Measurements from ENCODE around the gene LTO1. TPM values are rescaled to one million over a fixed set of nuclear protein-coding genes. Genes with fewer than 3 reads are reported as not detected.
"Not testable (repeated sequence)": the region's sequence is repeated elsewhere in the genome, so short reads cannot be mapped to it uniquely, and the experiment has no call there.

Gene LTO1
- polyA plus RNA-seq, 1 donor (not counting 4 experiments of a cell fraction or from before 2014, with no cell fraction given) = 24.3 TPM

DNA sequence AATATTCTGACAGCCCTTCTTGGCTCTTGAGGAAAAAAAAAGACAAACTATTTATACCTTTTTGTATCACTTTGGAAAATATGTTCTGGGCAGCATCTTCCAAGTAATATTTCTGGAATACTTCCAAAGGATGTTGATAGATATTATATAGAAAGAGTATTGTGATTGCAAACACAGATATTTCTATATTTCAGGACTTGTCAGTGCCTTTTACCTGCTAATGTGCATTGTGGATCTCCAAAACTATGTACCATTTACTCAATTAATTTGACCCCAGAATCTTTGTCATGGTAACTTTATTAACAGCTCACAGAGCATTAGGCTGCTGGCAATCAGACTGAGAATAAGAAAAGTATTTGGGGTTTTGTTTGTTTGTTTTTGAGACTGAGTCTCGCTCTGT is 50.9 kb downstream of the LTO1 start:
- no peak overlapping the region for H3K4me3 ChIP-seq (ENCODE audit: control insufficient read depth in 2 of 3, extremely low read depth in 1 of 3, insufficient read depth in 2 of 3, low read depth in 1 of 3, low read length in 3 of 3)
- no peak for DNase-seq (ENCODE audit: low read depth, low spot score)
- H3K27me3 ChIP-seq (ENCODE audit: control insufficient read depth, extremely low read depth, insufficient read depth, low read length) = no peaks in the 10 kb centered on the region
- H3K4me2 ChIP-seq (ENCODE audit: control insufficient read depth, extremely low read depth, insufficient read depth, low read depth, low read length) = no peak overlapping the region
- no peaks in the 10 kb centered on the region for H3K4me1 ChIP-seq (ENCODE audit: control insufficient read depth, extremely low read depth, insufficient read depth, low read length)
- no peaks in the 10 kb centered on the region for H4K20me1 ChIP-seq (ENCODE audit: control insufficient read depth, extremely low read depth, insufficient read depth, low read length)
- no peak for FAIRE-seq
- H3K27ac ChIP-seq (ENCODE audit: control insufficient read depth, insufficient read depth, low read length) = no peak overlapping the region
- dilution Hi-C loops (cut with MboI; ENCODE audit: extremely low pct_ligation_motif_present, low sequenced_read_pairs) = no loop called here
- TF ChIP-seq, protein P1, sequence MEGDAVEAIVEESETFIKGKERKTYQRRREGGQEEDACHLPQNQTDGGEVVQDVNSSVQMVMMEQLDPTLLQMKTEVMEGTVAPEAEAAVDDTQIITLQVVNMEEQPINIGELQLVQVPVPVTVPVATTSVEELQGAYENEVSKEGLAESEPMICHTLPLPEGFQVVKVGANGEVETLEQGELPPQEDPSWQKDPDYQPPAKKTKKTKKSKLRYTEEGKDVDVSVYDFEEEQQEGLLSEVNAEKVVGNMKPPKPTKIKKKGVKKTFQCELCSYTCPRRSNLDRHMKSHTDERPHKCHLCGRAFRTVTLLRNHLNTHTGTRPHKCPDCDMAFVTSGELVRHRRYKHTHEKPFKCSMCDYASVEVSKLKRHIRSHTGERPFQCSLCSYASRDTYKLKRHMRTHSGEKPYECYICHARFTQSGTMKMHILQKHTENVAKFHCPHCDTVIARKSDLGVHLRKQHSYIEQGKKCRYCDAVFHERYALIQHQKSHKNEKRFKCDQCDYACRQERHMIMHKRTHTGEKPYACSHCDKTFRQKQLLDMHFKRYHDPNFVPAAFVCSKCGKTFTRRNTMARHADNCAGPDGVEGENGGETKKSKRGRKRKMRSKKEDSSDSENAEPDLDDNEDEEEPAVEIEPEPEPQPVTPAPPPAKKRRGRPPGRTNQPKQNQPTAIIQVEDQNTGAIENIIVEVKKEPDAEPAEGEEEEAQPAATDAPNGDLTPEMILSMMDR (optimal IDR thresholded peaks at IDR 0.05 in 1 of 3, IDR thresholded peaks at IDR 0.05 in 1 of 3, conservative IDR thresholded peaks at IDR 0.05 in 1 of 3; ENCODE audit: extremely low read depth in 1 of 3, insufficient read depth in 2 of 3, low read length in 3 of 3) = no peak
- TF ChIP-seq EZH2 (IDR thresholded peaks at IDR 0.05; ENCODE audit: low read length) = no peak
- H2AFZ ChIP-seq (ENCODE audit: control insufficient read depth, low read length) = no peak overlapping the region
- no peaks in the 10 kb centered on the region for H3K36me3 ChIP-seq (ENCODE audit: control insufficient read depth in 2 of 2, extremely low read depth in 1 of 2, insufficient read depth in 2 of 2, low read length in 2 of 2)
- no peaks in the 10 kb centered on the region for H3K9me1 ChIP-seq (ENCODE audit: control insufficient read depth, extremely low read depth, insufficient read depth, low read length)
- no peaks in the 10 kb centered on the region for H3K79me2 ChIP-seq (ENCODE audit: control insufficient read depth, insufficient read depth, low read length)
- H3K9me3 ChIP-seq (ENCODE audit: control insufficient read depth, low read depth, low read length) = no peaks in the 10 kb centered on the region
- no peak overlapping the region for H3K9ac ChIP-seq (ENCODE audit: control insufficient read depth, extremely low read depth, insufficient read depth, low read length)

DNA sequence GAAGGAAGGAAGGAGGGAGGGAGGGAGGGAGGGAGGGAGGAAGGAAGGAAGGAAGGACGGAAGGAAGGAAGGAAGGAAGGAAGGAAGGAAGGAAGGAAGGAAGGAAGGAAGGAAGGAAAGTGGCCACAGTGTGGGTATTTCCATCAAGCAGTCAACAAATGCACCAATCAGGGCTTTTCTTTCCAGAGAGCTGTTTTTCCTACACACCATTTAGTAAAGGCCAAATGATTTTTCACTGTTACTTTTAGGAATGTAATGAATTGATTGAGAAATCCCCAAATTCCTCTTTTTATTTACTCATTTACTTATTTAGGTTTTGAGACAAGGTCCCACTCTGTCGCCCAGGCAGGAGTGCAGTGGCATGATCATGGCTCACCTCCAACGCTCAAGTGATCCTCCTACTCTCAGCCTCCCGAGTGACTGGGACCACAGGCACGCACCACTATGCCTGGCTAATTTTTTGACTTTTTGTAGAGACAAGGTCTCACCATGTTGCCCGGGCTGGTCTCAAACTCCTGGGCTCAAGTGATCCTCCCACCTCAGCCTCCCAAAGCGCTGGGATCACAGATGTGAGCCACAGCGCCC is 53.0 kb downstream of the LTO1 start:
- H3K27me3 ChIP-seq (ENCODE audit: control insufficient read depth, extremely low read depth, insufficient read depth, low read length); H3K27ac ChIP-seq (ENCODE audit: control insufficient read depth, insufficient read depth, low read length); H3K4me1 ChIP-seq (ENCODE audit: control insufficient read depth, extremely low read depth, insufficient read depth, low read length); H3K79me2 ChIP-seq (ENCODE audit: control insufficient read depth, insufficient read depth, low read length); H3K4me3 ChIP-seq (ENCODE audit: control insufficient read depth in 2 of 3, extremely low read depth in 1 of 3, insufficient read depth in 2 of 3, low read depth in 1 of 3, low read length in 3 of 3); FAIRE-seq; H3K9me3 ChIP-seq (ENCODE audit: control insufficient read depth, low read depth, low read length); H3K36me3 ChIP-seq (ENCODE audit: control insufficient read depth in 2 of 2, extremely low read depth in 1 of 2, insufficient read depth in 2 of 2, low read length in 2 of 2); DNase-seq (ENCODE audit: low read depth, low spot score); H3K9ac ChIP-seq (ENCODE audit: control insufficient read depth, extremely low read depth, insufficient read depth, low read length); H2AFZ ChIP-seq (ENCODE audit: control insufficient read depth, low read length); H4K20me1 ChIP-seq (ENCODE audit: control insufficient read depth, extremely low read depth, insufficient read depth, low read length); dilution Hi-C loops (cut with MboI; ENCODE audit: extremely low pct_ligation_motif_present, low sequenced_read_pairs); H3K9me1 ChIP-seq (ENCODE audit: control insufficient read depth, extremely low read depth, insufficient read depth, low read length); H3K4me2 ChIP-seq (ENCODE audit: control insufficient read depth, extremely low read depth, insufficient read depth, low read depth, low read length): not testable (repeated sequence)

DNA sequence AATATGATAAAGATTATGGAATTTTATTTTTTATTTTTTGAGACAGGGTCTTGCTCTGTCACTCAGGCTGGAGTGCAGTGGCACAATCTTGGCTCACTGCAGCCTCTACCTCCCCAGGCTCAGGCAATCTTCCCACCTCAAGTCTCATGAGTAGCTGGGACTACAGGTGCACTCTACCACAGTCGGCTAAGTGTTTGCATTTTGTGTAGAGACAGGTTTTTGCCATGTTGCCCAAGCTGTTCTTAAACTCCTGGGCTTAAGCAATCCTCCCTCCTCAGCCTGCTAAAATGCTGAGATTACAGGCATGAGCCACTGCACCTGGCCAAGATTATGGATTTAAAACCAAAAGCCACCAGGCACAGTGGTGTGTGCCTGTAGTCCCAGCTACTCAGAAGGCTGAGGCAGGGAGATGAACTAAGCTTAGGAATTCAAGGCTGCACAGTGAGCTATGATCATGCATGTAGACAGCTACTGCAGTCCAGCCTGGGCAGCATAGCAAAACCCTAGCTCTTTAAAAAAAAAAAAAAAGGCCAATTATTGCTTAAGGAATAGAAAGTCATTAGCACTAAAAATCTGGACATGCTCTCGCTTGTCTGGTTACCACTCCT is 54.4 kb downstream of the LTO1 start:
- Histone ChIP-seq H3K27ac (ENCODE audit: control insufficient read depth, insufficient read depth, low read length) (no peak overlapping the region), H3K9ac (ENCODE audit: control insufficient read depth, extremely low read depth, insufficient read depth, low read length) (no peak overlapping the region), H3K4me3 (ENCODE audit: control insufficient read depth in 2 of 3, extremely low read depth in 1 of 3, insufficient read depth in 2 of 3, low read depth in 1 of 3, low read length in 3 of 3) (no peak overlapping the region), H3K27me3 (ENCODE audit: control insufficient read depth, extremely low read depth, insufficient read depth, low read length) (no peaks in the 10 kb centered on the region), H3K4me2 (ENCODE audit: control insufficient read depth, extremely low read depth, insufficient read depth, low read depth, low read length) (no peak overlapping the region), H3K79me2 (ENCODE audit: control insufficient read depth, insufficient read depth, low read length) (no peaks in the 10 kb centered on the region), H4K20me1 (ENCODE audit: control insufficient read depth, extremely low read depth, insufficient read depth, low read length) (no peaks in the 10 kb centered on the region), H3K9me1 (ENCODE audit: control insufficient read depth, extremely low read depth, insufficient read depth, low read length) (no peaks in the 10 kb centered on the region), H3K9me3 (ENCODE audit: control insufficient read depth, low read depth, low read length) (no peaks in the 10 kb centered on the region), H3K36me3 (ENCODE audit: control insufficient read depth in 2 of 2, extremely low read depth in 1 of 2, insufficient read depth in 2 of 2, low read length in 2 of 2) (no peaks in the 10 kb centered on the region), H2AFZ (ENCODE audit: control insufficient read depth, low read length) (no peak overlapping the region), H3K4me1 (ENCODE audit: control insufficient read depth, extremely low read depth, insufficient read depth, low read length) (no peaks in the 10 kb centered on the region)
- dilution Hi-C loops (cut with MboI; ENCODE audit: extremely low pct_ligation_motif_present, low sequenced_read_pairs) = no loop called here
- FAIRE-seq (no peak), DNase-seq (ENCODE audit: low read depth, low spot score) (no peak)
- TF ChIP-seq, protein P1 (optimal IDR thresholded peaks at IDR 0.05 in 1 of 3, IDR thresholded peaks at IDR 0.05 in 1 of 3, conservative IDR thresholded peaks at IDR 0.05 in 1 of 3; ENCODE audit: extremely low read depth in 1 of 3, insufficient read depth in 2 of 3, low read length in 3 of 3) = no peak
- TF ChIP-seq EZH2 (IDR thresholded peaks at IDR 0.05; ENCODE audit: low read length) = no peak

Data from keratinocyte (primary cell).